CD4-positive, alpha-beta T cell treated with Interleukin-15 for 4 hours (primary cell): ENCODE data around the gene CTBP1.

Experiments
- DNase-seq: peaks from one replicate; pipeline ENCODE4 v3.0.0-alpha.2; 2020; ENCODE audit warnings: low spot score

Gene CTBP1

DNA sequence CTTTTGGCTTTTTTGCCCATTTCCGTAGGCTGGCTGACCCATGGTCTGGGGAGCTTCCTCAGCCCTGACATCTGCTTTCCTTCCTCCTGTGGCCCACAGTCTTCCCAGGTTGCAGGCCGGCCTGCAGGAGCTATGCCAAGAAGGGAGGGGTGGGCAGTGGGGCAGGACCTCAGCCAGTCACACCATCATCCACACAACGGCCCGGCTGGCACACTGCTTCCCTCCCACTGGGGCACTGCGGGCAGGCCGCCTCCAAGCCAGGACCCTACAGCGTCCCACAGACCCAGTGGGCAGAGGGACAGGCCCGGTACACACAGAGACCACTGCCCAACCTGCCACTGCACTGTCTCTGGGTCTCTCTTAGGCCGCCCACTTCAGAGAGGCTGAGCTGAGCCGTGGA, 38.0 kb downstream of the CTBP1 start:
- DNase-seq, result no peak

DNA sequence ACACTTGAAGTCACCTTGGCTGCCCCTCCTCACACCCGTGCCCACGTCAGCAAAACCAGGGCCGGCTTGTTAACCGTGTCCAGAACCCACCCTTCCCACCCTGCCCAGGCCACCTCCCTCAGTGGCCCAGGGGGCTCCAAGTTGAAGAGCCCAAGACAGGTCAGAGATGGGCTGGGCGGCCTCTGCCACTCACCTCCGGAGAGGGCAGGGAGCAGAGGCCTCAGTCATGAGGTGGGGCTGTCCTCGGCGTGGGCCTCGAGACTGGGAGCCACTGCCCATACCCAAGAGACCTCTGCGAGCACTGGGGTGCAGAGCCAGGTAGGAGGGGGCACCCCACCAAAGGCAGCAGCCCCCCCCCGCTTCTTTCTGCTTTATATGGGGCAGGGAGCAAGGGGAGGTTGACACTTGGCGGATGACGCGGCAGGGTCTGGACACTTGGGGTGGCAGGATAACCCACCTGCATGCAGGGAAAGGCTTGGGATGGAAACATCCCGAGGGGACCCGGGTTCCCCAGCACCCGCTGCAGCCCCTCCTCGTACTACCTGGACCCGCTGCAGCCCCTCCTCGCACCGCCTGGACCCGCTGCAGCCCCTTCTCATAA, 38.6 kb downstream of the CTBP1 start:
- DNase-seq, result no peak

DNA sequence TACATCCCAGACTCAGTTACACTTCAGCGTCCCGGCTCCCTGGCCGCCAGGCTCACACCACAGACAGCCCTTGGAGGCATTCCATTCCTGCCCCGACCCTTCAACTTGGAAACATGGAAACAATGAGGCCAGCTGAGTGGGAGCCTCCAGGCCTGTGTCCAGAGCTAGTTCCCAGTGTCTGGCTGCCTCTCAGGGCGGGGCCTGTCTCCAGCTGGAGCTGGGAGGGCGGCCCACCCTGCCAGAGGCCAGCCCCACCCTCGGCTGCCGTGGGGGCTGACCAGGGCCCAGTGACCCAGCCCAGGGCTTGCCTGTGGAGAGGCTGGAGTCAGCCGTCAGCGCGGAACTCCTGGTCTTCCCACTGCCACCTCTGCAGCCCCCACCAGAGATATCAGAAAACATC, 39.1 kb downstream of the CTBP1 start:
- no peak for DNase-seq

DNA sequence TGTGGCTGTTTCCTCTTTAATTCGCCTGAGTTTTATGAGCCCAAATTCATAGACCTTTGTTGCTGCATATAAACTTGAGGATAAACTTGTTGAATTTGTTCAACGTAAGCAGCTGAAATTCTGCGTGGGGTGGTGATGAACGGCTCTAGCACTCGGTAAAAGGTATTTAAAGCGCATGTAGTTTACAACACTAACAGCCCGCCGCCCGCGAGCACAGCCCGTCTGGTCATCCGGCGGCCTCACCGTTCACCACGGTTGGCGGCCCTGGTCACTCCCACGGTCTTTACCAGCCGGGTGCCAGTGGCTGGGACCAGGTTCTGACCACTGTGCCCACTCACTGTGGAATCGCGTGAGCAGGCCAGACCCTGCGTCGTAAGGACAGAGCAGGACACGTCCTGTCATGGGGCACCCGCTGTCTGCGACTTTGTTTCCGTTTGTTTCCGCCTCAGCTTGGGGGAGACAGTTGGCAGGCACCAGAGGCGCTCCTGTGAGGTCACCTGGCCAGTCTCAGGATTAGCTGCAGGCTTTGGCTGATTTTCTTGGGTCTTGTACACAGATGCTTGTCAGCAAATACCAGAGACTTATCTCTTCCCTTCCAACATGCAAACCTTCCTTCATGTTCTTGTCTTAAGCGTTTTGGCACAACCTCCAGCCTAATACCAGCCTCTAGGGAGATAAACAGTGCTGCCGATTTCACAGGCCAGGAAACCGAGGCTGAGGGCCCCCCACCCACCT, 39.8 kb downstream of the CTBP1 start:
- DNase-seq, result no peak

DNA sequence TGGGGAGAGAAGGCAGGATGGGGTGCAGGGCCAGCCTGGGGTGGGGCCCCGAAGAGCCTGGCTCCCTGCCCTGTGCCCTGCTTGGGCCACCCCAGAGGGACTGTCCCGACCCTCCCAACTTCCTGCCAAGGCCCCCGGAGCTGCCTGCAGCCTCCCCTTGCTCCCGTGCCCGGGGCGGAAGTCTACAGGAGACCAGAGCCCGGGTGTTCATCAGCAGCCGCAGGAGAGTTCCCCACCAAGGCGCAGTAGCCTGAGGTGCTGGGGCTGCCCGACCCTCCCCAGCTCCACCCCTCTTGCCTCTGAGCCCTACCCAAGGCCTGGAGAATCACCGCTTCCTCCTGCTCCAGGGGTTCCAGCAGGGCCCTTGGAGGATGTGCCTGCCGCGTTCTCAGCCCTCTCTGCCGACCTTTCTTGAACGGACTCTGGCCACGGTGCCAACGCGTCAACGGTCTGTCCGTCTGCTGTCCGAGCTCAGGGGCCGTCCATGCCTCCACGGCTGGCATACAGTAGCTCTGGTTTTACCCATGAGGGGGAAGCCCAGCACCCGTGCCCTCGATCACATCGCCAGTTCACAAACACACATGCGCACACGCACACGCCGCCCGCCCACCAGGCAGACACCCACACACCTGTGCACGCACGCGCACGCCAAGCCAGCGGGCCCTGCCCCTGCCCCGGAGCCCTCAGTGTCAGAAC, 40.5 kb downstream of the CTBP1 start:
- no peak for DNase-seq

DNA sequence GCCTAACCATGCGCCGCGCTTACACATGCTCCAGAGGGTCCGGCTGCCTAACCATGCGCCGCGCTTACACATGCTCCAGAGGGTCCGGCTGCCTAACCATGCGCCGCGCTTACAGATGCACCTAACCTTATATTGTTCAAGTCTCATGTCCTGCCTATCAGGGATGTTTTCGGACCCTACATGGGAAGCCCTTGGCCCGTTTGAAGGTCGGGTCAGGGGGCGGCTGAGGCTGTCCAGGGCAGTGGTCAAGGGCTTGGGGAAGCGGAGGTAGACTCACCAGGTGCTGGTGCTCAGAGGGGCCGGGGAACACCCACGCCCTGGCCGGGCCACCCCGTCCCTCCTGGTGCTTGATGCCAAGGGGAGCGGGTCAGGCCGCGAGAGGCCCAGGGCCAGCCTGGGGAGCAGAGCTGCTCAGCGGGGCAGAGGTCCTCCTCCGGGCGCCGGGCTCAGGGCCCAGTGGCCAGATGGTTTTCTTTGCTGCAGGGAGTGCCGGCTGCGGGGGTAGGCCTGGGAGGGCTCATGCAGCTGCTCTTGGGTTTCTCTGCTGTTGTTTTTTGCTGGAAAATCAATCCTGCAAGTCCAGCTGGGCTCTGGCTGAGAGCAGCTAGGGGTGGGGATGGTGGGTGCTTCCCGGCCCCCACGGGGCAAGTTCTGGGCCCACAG, 41.2 kb downstream of the CTBP1 start:
- no peak for DNase-seq

DNA sequence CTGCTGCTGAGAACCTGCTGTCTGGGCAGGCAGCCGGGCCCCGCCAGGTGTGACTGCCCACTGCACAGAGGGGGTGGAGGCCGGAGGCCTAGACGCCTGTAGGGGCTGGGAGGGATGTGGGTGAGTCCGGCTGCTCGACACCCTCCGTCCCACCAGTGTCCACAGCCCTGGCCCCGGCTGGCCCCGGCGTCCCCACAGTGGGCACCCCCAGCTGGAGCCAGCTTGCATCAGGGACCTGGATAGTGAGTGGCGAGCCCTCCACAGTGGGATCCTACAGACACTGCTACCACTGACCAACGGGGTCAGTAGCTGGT, 41.8 kb downstream of the CTBP1 start:
- no peak for DNase-seq

DNA sequence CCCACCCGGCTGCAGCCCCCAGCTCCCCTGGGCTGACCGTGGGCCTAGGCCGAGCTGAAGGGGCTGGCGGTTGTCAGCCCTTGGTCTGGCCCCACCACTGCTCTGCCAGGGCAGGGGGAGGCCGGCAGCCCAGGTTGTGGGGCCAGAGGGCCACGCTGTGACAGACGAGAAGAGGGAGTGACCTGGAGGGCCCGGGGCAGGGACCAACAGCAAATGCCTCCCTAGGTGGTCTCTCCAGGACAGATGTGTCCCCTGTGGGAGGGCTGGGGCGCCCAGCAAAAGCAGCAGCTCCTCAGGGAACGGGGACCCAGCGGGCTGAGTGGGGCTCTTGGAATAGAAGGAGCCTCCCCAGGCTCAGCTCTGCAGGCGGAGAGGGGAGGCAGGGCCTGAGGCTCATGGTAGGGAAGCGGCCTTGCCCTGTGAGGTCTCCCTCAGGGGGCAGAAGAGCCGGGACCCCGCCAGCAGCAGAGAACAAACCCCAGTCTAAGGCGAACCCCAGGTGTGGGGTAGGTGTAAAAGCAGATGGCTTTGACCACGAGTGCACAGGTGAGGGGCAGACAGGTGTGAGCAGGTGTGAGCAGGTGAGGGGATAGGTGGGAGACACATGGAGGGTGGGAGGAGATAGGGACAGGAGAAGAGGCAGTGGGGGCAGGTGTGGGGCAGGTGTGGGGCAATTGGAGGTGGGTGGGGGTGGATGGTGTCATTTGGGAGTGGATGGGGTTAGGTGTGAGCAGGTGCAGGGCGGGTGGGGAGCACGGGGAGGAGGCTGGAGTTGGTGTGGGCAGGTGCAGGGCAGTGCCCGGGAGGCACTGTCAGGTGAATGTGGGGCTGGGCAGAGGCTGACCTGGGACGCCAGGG, 42.4 kb downstream of the CTBP1 start:
- no peak for DNase-seq

DNA sequence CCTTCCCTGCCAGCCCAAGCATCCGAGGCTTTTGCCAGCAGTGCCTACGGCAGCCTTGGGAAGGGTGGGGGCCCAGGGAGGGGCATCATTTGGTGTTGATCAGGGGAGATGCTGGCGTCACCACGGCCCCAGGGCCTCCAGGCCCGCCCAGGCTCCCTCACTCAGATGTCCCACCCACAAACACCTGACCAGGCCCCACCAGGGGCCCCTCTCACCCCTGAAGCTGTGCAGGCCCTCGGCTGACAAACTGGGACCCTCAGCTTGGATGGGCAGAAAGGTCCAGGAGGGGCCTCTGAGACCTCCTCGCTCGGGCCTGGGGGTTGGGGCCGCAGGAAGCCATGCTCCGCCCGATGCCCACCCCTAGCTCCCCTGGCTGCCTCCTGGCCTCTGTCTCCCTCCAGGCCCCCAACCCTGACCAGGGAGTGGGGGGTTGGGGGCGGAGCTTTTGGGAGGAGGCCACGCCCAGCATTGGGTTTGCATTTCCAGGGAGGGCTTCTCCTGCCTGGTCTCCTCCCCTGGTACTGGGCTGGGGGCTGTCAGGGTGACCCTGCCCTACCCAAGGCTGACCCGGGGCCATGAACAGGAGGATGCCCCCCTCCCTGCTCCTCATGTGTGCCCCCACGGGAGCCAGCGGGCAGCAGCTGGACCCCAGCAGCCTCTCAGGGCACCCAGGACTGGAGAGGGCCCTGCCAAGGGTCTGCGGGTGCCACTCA, 43.2 kb downstream of the CTBP1 start:
- no peak for DNase-seq

DNA sequence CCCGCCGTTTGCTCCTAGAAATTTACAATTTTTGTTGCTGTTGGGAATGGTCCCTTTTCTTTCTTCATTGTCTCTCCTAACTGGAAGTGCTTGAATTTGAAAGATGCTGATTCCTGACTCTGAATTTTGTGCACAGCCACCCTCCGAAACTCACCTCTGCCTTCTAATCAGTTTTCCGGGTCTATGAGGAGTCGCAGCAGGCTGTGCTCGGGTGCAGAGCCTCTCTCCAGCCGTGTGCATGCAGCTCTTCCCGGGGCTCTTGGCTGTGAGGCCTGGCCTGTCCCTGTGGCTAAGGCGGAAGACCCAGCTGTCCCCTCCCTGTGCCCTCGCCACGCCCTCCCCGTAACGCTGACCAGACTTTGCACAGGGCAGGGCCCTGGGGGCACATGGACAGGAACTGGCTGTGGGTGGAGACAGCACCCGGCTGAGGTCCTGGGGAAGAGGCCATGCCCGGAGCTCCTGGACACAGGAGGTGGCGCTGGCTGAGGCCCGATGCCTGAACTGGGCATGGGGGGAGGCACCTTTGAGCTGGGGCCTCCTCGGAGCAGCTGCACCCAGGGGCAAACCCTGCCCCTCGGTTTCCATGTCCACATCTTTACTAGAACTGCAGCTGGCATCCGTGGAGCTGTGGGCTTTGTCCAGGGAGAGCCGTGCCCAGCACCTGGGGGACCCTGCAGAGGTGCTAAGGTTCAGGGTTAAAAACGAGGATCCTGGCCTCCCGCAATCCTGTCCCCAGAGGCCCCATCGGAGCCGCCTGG, 43.9 kb downstream of the CTBP1 start:
- DNase-seq, result no peak

DNA sequence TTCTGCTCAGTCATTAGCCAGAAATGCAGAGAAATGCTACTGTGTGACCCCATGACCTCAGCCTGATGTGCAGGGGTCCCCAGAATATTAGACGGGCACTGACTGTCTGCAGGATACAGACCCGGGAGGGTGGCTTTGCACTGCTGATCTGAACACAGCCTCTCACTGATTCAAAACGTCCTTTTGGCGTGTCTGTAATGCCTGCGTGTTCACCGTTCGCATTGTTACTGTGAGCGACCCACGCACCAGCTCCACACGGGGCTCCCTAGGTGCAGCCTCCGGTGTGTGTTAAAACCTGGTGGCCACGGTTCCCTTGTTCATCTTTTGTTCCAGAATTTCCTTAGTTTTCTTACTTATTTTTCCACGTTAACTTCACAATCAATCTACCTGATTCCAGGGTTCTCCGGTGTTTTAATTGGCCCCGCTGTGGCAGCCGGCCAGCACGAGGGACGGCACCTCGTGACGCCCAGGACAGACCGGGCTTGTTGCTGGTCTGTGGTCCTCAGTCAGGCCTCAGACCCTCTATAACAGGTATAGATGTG, 44.6 kb downstream of the CTBP1 start:
- DNase-seq, result no peak

DNA sequence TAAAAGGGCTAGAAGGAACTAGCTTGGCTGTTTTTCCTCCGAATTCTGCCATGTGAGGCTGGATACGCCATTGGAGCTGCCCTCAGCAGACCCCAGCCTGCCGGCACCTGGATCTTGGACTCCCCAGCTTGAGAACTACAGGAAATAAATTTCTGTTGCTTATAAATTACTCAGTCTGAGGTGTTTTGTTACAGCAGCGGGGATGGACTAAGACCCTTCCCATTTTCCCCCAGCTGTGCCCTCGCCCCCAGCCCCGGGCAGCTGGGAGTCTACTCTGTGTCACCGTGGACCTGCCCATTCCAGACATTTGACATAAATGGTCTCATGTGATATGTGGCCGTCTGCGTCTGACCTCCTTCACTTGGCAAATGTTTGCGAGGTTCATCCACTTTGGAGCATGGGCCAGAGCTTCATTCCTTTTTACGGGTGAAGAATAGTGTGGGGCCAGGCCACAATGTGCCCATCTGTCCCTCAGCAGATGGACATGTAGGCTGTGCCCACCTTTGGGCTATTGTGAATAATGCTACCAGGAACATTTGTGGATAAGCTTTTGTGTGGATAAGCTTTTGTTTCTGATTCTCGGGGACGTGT, 45.8 kb downstream of the CTBP1 start:
- DNase-seq, result no peak

DNA sequence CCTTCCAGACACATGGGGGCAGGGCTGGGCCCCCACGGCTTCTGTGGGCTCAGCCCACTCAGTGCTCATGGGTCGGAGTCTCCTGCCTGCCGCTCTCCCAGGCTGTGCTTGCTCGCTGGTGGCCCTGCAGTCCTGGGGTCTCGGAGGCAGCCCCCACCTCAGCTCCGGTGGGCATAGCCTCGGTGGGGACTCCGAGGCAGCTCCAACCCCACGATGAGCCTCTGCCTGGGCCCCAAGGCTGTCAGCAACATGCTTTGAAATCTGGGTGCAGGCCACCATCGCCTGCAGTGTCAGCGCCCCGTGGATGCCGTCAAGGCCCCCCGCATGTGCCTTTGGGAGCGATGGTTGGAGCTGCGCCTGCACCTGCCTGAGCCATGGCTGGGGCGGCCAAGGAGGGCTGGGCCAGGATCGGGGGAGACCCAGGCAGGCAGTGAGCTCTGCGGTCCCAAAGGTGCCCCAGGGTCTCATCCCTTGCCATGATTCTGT, 46.4 kb downstream of the CTBP1 start:
- DNase-seq, result no peak

DNA sequence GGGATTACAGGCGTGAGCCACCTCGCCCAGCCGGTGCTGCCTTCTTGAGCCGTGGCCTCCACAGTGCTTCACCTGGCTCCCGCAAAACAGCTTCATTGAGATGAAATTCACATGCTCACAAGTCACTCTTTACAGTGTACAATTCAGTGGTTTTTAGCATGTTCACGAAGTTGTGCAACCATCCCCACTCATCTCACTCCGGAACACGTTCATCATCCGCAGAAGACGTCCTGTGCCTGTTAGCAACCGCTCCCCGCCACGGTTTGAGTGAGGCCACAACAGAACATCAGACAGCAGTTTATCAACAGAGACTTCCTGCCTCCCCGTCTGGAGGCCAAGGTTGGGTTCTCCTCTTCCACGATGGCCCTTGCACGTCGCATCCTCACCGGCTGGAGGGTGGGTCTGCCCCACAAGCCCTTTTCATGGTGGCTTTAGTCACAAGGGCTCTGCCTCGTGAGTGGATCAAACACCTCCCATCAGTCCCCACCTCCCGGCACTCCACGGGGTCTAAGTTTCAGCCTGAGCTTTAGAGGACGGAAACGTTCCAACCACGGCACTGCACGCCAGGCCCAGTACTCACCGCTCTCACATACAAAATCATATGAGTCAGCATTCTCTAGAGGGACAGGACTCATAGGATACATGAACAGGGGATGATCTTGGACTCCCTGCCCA, 46.9 kb downstream of the CTBP1 start:
- DNase-seq, result peak; percentile 85

DNA sequence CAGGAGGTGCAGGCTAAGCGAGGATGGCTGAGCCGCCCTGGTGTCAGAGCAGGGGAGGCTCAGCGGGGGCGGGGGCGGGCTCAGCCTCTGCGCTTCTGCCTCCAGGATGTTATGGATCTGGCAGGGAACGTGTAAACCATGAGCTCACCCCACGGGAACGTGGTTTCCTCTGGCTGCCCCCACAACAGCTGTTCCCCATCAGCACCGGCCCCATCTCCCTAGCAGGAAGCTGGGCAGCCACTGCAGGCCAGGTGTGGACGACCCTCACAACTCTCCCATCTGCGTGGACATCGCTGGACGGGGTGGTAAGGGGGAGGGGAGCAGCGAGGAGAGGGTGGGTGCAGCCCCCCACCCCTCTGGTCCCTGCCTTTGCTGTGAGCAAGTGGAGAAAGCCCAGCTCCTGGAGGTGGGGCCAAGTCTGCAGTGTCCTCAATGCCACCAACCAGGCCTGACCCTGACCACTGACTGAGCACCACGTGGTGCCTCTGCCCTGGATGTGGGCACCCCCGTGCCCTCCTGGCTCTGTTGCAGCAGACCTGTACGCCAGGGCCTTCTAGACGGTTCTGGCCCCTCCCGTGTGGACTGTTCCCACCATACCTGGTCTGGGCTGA, 48.4 kb downstream of the CTBP1 start:
- no peak for DNase-seq

DNA sequence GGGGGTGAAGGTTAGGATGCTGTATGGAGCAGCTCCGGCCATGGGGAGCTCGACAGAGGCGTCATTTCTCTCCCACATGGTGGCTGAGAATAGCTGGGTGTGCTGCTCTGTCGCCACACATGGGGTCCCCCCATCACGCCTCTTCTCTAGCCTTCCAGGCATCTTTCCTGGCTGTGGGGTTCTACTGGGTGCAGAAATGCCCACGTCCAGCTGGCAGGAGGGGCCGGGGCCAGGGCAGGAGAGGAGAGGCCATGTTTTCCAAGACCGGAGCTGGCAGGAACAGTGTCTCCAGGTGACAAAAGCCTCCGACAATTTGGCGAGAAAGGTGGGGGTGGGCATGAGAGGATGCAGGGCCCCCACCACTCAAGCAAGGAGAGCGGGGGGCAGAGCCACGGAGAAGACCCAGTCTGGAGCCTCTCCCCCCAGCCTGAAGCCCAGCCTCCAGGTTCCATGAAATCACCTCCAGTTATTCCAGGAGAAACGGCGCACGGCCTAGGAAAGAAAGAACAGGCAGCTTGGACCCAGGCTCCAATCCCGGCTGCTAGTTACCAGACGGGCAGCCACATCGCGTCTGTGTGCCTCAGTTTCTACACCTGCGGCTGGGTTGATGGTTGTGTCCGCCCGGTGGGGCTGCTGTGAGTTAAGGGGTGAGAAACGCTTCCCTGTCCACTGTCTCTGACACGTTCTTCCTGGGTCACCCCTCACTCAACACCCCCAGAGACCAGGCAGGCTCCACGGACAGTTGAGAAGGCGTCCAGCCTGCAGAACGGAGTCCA, 49.2 kb downstream of the CTBP1 start:
- DNase-seq, result no peak

DNA sequence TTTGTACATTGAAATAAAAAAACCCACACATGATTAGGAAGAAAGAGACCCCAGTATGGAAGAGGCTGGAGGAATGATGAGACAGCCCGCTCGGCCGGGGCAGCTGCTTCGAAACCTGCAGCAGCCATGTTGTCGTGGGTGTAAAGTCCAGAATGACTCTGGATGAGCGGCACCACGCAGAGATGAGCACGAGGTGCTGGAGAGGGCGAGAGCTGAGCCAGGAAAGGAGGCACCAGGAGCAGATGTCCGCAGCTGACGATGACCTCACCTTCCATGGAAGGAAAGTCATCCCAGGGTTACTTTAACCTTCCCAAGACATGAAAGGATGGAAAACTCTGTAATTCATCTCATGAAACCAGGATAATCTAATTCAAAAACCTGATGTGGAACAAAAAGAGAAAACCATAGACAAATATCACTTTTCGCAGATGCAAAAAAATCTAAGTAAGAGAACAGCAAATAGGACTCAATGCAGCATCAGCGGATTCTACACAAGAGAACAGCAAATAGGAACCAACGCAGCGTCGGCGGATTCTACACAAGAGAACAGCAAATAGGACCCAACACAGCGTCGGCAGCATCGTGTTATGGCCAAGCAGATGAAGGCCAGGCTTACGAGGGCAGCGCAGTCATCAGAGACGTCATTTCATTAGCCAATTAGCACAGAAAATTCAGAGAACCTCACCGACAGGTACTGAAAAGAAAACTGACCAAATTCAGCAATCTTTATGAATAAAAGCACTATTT, 50.7 kb downstream of the CTBP1 start:
- DNase-seq, result no peak
